Measurements from ENCODE around the gene PEX14. TPM values are rescaled to one million over a fixed set of nuclear protein-coding genes. Genes with fewer than 3 reads are reported as not detected.
A peak's percentile ranks its signal among the peaks of the same experiment; 100 is the strongest.

PEX14 gene
- total and polyA plus RNA-seq, 5 donors from 2014 or later = 3.5 to 22.4 (median 4.9) TPM

DNA sequence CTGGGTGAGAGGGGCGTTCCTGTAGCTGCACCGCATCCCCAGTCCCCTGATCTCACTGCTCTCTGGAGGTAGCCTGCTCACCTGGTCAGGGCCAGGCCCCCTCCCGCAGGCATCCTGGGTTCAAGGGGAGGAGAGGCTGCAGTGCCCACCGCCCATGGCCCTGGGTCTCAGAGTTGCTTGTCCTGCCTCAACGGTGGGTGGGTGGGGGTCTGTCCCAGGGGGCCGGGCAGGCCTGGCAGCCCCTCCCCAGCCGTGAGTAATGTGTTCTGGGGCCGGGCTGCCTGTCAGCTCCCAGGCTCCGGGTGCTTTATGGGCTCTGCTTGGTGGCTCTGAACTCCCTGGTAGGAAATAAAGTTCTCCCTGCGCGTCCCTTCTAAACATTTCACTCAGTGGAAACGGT, 194.8 kb downstream of the PEX14 start:
- Histone ChIP-seq H3K27ac (ENCODE audit: insufficient read depth, low read length, poor library complexity, severe bottlenecking) (no peak overlapping the region), H3K4me1 (ENCODE audit: control insufficient read depth, insufficient read depth, low read length, poor library complexity, severe bottlenecking) (no peaks in the 10 kb centered on the region), H3K4me3 (ENCODE audit: low read depth, low read length) (no peak overlapping the region), H3K27me3 (ENCODE audit: control insufficient read depth, insufficient read depth, low read length) (no peaks in the 10 kb centered on the region), H3K36me3 (ENCODE audit: control insufficient read depth, insufficient read depth, low read length) (no peaks in the 10 kb centered on the region), H3K9me3 (ENCODE audit: control insufficient read depth in 2 of 2, low read length in 2 of 2) (no peaks in the 10 kb centered on the region)
- no peaks in the 10 kb centered on the region for H3K36me3 Mint-ChIP-seq
- no peak overlapping the region for H3K27ac Mint-ChIP-seq
- no peak overlapping the region for H3K4me3 Mint-ChIP-seq
- DNase-seq = no peak
- ATAC-seq (ENCODE audit: low read depth in 2 of 2) = no peak
- H3K4me1 Mint-ChIP-seq = peaks cover 0 to 2% (median 0%) of the 10 kb centered on the region in 4 donors
- H3K9me3 Mint-ChIP-seq = no peaks in the 10 kb centered on the region
- no peaks in the 10 kb centered on the region for H3K27me3 Mint-ChIP-seq

DNA sequence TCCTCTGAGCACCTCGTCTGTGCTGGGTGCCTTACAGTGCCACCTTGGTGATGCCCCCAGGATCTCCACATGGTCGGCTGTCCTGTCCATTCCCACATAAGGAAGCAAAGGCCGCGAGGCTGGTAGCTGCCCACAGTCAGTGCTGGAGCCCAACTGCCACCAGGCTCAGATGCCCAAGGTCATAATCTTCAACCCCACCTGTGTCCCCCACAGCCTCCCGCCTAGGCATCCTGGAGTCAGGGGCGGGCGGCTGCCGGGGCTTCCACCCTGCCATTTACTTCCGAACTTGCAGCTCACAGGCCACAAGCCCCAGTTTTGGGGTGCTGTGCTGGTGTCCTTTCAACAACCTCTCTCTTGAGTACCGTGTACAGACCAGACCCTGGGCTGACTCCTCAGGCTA, 195.4 kb downstream of the PEX14 start:
- no peaks in the 10 kb centered on the region for H3K27me3 ChIP-seq (ENCODE audit: control insufficient read depth, insufficient read depth, low read length)
- no peak overlapping the region for H3K27ac ChIP-seq (ENCODE audit: insufficient read depth, low read length, poor library complexity, severe bottlenecking)
- H3K4me3 ChIP-seq (ENCODE audit: low read depth, low read length) = no peak overlapping the region
- H3K4me3 Mint-ChIP-seq = no peak overlapping the region
- no peaks in the 10 kb centered on the region for H3K27me3 Mint-ChIP-seq
- H3K4me1 Mint-ChIP-seq = peaks cover 0 to 3% (median under 1%) of the 10 kb centered on the region in 4 donors
- no peaks in the 10 kb centered on the region for H3K4me1 ChIP-seq (ENCODE audit: control insufficient read depth, insufficient read depth, low read length, poor library complexity, severe bottlenecking)
- H3K9me3 Mint-ChIP-seq = no peaks in the 10 kb centered on the region
- H3K36me3 ChIP-seq (ENCODE audit: control insufficient read depth, insufficient read depth, low read length) = no peaks in the 10 kb centered on the region
- ATAC-seq (ENCODE audit: low read depth in 2 of 2) (no peak), DNase-seq (no peak)
- H3K9me3 ChIP-seq (ENCODE audit: control insufficient read depth in 2 of 2, low read length in 2 of 2) = no peaks in the 10 kb centered on the region
- H3K27ac Mint-ChIP-seq = peak overlapping the region in 1 of 3 donors; percentile 25
- H3K36me3 Mint-ChIP-seq = no peaks in the 10 kb centered on the region

DNA sequence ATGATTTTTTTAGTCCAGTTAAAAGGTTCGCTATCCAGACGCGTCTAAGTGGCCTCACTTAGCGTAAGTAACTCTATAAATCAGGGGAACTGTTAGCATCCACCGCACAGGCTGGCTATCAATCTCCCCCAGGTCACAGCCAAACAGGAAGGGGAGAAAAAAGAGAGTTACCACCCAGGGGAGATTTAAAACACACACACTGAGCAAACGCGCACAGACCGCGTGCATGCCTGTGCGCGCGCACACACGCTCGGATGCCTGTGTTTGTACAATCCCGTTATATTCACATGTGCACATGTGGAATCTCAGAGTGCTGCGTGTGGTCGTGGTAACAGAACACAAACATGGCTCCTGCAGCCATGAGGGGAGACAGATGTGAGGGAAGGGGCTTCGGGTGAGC, 196.3 kb downstream of the PEX14 start:
- H3K4me3 ChIP-seq (ENCODE audit: low read depth, low read length) = no peak overlapping the region
- H3K9me3 Mint-ChIP-seq = no peaks in the 10 kb centered on the region
- H3K27ac Mint-ChIP-seq = no peak overlapping the region
- DNase-seq = no peak
- ATAC-seq (ENCODE audit: low read depth in 2 of 2) = no peak
- H3K36me3 Mint-ChIP-seq = no peaks in the 10 kb centered on the region
- peaks cover 0 to 3% (median under 1%) of the 10 kb centered on the region in 4 donors for H3K4me1 Mint-ChIP-seq
- H3K4me3 Mint-ChIP-seq = no peak overlapping the region
- H3K27ac ChIP-seq (ENCODE audit: insufficient read depth, low read length, poor library complexity, severe bottlenecking) = no peak overlapping the region
- no peaks in the 10 kb centered on the region for H3K9me3 ChIP-seq (ENCODE audit: control insufficient read depth in 2 of 2, low read length in 2 of 2)
- no peaks in the 10 kb centered on the region for H3K27me3 ChIP-seq (ENCODE audit: control insufficient read depth, insufficient read depth, low read length)
- no peaks in the 10 kb centered on the region for H3K4me1 ChIP-seq (ENCODE audit: control insufficient read depth, insufficient read depth, low read length, poor library complexity, severe bottlenecking)
- no peaks in the 10 kb centered on the region for H3K27me3 Mint-ChIP-seq
- no peaks in the 10 kb centered on the region for H3K36me3 ChIP-seq (ENCODE audit: control insufficient read depth, insufficient read depth, low read length)

DNA sequence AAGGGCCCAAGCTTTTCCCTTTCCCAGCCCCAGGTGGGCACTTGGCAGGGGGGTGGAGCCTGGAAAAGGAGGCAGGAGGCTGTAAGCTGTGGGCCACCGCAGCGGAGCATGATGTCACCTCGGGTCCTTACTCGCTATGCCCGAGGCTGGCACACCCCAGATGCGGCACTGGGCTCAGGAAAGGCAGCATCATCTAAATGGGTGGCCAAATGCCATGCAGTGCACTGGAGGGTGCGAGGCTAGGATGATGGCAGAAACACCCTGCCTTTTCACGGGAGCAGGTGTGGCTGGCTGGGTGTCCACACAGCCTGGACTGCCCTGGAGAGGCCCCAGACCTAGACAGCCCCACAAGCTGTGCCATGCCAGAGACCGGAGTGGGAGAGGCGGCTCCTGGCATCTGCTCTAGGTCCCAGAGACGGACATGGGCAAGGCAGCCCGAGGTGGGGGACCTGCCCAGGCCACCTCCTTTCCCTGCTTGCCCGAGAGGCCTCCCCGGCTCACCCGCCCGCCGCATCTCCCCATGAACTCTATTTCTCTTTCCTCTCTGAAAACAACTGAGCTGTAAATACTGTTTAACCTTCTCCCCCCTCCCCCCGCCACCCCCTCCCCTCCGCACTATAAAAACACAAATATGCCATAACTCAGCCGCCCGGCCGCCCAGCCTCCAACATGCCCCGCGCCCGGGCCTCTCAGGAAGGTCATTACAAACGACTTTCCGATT, 197.0 kb downstream of the PEX14 start:
- H3K36me3 ChIP-seq (ENCODE audit: control insufficient read depth, insufficient read depth, low read length) = no peaks in the 10 kb centered on the region
- H3K4me3 Mint-ChIP-seq = no peak overlapping the region
- H3K9me3 ChIP-seq (ENCODE audit: control insufficient read depth in 2 of 2, low read length in 2 of 2) = no peaks in the 10 kb centered on the region
- H3K4me3 ChIP-seq (ENCODE audit: low read depth, low read length) = no peak overlapping the region
- H3K27me3 Mint-ChIP-seq = no peaks in the 10 kb centered on the region
- no peaks in the 10 kb centered on the region for H3K27me3 ChIP-seq (ENCODE audit: control insufficient read depth, insufficient read depth, low read length)
- H3K9me3 Mint-ChIP-seq = no peaks in the 10 kb centered on the region
- ATAC-seq (ENCODE audit: low read depth in 2 of 2) (no peak), DNase-seq (no peak)
- peaks cover 0 to 8% (median 2%) of the 10 kb centered on the region in 4 donors for H3K4me1 Mint-ChIP-seq
- H3K27ac Mint-ChIP-seq = no peak overlapping the region
- H3K4me1 ChIP-seq (ENCODE audit: control insufficient read depth, insufficient read depth, low read length, poor library complexity, severe bottlenecking) = no peaks in the 10 kb centered on the region
- H3K36me3 Mint-ChIP-seq = no peaks in the 10 kb centered on the region
- H3K27ac ChIP-seq (ENCODE audit: insufficient read depth, low read length, poor library complexity, severe bottlenecking) = no peak overlapping the region

DNA sequence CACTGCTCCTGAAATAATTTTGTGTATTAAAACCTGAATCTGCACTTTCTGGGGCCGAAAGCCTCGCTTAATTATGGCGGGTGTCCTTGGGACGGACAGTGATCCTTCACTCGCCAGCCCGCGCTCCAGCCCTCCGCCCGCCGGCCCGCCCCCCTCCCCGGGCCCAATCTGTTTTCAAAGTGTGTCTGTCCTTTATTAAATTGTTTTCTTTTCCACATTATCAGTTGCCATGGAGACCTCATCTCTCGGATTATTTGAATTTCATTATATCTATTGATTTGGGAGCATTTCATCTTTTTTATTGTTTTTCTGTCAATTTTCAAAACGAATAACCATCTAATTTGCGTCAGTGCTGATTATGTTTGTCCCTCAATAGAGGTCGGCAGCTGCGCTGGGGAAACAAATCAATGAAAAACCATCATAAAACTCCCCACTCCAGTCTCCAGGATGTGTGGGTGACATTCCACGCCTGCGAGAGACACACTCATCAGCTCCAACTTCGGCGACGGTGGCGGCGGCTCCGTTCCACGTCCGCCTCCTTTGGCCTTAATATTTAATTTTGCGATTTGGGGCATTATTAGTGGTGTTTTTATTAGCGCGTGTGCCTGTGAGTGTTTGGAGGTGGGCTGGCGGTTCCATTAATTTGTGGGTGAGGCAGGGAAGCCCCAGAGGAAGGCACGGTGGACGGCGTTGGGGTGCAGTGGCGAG, 197.7 kb downstream of the PEX14 start:
- Histone ChIP-seq H3K27me3 (ENCODE audit: control insufficient read depth, insufficient read depth, low read length) (no peaks in the 10 kb centered on the region), H3K4me1 (ENCODE audit: control insufficient read depth, insufficient read depth, low read length, poor library complexity, severe bottlenecking) (no peaks in the 10 kb centered on the region), H3K27ac (ENCODE audit: insufficient read depth, low read length, poor library complexity, severe bottlenecking) (no peak overlapping the region), H3K9me3 (ENCODE audit: control insufficient read depth in 2 of 2, low read length in 2 of 2) (no peaks in the 10 kb centered on the region), H3K36me3 (ENCODE audit: control insufficient read depth, insufficient read depth, low read length) (no peaks in the 10 kb centered on the region), H3K4me3 (ENCODE audit: low read depth, low read length) (no peak overlapping the region)
- DNase-seq (no peak), ATAC-seq (ENCODE audit: low read depth in 2 of 2) (no peak)
- H3K4me1 Mint-ChIP-seq = peaks cover 0 to 8% (median 2%) of the 10 kb centered on the region in 4 donors
- no peaks in the 10 kb centered on the region for H3K36me3 Mint-ChIP-seq
- H3K27me3 Mint-ChIP-seq = no peaks in the 10 kb centered on the region
- H3K4me3 Mint-ChIP-seq = no peak overlapping the region
- no peaks in the 10 kb centered on the region for H3K9me3 Mint-ChIP-seq
- no peak overlapping the region for H3K27ac Mint-ChIP-seq

- Mint-ChIP-seq H3K4me1 (peaks cover 0 to 8% (median 2%) of the 10 kb centered on the region in 4 donors), H3K36me3 (no peaks in the 10 kb centered on the region), H3K9me3 (no peaks in the 10 kb centered on the region), H3K4me3 (no peak overlapping the region), H3K27ac (no peak overlapping the region), H3K27me3 (no peaks in the 10 kb centered on the region)
- Histone ChIP-seq H3K36me3 (ENCODE audit: control insufficient read depth, insufficient read depth, low read length) (no peaks in the 10 kb centered on the region), H3K4me1 (ENCODE audit: control insufficient read depth, insufficient read depth, low read length, poor library complexity, severe bottlenecking) (no peaks in the 10 kb centered on the region), H3K27me3 (ENCODE audit: control insufficient read depth, insufficient read depth, low read length) (no peaks in the 10 kb centered on the region), H3K9me3 (ENCODE audit: control insufficient read depth in 2 of 2, low read length in 2 of 2) (no peaks in the 10 kb centered on the region), H3K4me3 (ENCODE audit: low read depth, low read length) (no peak overlapping the region), H3K27ac (ENCODE audit: insufficient read depth, low read length, poor library complexity, severe bottlenecking) (no peak overlapping the region)
- ATAC-seq (ENCODE audit: low read depth in 2 of 2) (no peak), DNase-seq (no peak)
These were observed 198.5 kb downstream of the PEX14 start for GRCh38 chr1:10673109-10673711.

DNA sequence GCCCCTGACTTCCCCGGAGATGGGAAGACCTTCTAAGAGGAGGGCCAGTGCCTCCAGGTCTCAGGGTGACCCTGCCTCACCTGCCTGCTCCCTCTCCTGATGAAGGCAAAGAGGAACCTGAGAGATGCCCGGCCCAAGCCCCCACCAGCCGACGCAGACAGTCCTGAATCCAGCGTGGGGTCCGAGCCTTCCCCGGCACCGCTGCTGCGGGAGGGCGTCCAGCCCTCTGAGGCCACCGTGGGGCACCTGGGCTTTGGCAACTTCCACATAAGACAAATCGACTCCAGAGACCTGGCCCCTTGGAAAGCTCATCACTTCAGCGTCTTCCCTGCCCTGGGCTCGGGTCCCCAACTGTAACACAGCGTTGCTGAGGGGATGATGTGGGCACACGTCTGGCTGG, 199.5 kb downstream of the PEX14 start:
- H3K36me3 Mint-ChIP-seq = no peaks in the 10 kb centered on the region

More for the DNA sequence above, 199.5 kb downstream of the PEX14 start:
- no peaks in the 10 kb centered on the region for H3K27me3 ChIP-seq (ENCODE audit: control insufficient read depth, insufficient read depth, low read length)
- H3K27me3 Mint-ChIP-seq = no peaks in the 10 kb centered on the region
- no peak overlapping the region for H3K4me3 ChIP-seq (ENCODE audit: low read depth, low read length)
- DNase-seq = no peak
- no peaks in the 10 kb centered on the region for H3K36me3 ChIP-seq (ENCODE audit: control insufficient read depth, insufficient read depth, low read length)
- ATAC-seq (ENCODE audit: low read depth in 2 of 2) = no peak
- H3K9me3 ChIP-seq (ENCODE audit: control insufficient read depth in 2 of 2, low read length in 2 of 2) = no peaks in the 10 kb centered on the region
- H3K27ac ChIP-seq (ENCODE audit: insufficient read depth, low read length, poor library complexity, severe bottlenecking) = no peak overlapping the region
- H3K27ac Mint-ChIP-seq = no peak overlapping the region
- H3K4me3 Mint-ChIP-seq = no peak overlapping the region
- no peaks in the 10 kb centered on the region for H3K4me1 ChIP-seq (ENCODE audit: control insufficient read depth, insufficient read depth, low read length, poor library complexity, severe bottlenecking)
- H3K4me1 Mint-ChIP-seq = peaks cover 0 to 8% (median 3%) of the 10 kb centered on the region in 4 donors
- no peaks in the 10 kb centered on the region for H3K9me3 Mint-ChIP-seq

Data from CD4-positive, CD25-positive, alpha-beta regulatory T cell (primary cell).